Vagina (tissue), 2 donors: ENCODE measurements around the gene DMTF1. TPM values are rescaled to one million over a fixed set of nuclear protein-coding genes. Genes with fewer than 3 reads are reported as not detected.

Experiments used
- DNase-seq, 2 donors: peaks; one replicate each; pipeline ENCODE4 v3.0.0-alpha.2; 2017; ENCODE audit errors: extremely low spot score in 2 of 2
- H3K27ac ChIP-seq: fragments of 200-600 bp; sonication (generic); one replicate; pipeline ENCODE4 v1.5.1; 2019
- H3K27me3 ChIP-seq: fragments of 200-600 bp; sonication (generic); one replicate; pipeline ENCODE4 v1.5.1; 2019
- H3K36me3 ChIP-seq, 2 donors: fragments of 200-600 bp; sonication (generic); one replicate each; pipeline ENCODE4 v1.5.1; 2017 to 2019
- H3K4me1 ChIP-seq: fragments of 200-600 bp; sonication (generic); one replicate; pipeline ENCODE4 v1.5.1; 2019
- H3K4me3 ChIP-seq, 2 donors: fragments of 200-600 bp; sonication (generic); 1 replicate in 1 of 2; 2 replicates in 1 of 2; pipeline ENCODE4 v1.5.1; 2016 to 2019
- H3K9me3 ChIP-seq: fragments of 200-600 bp; sonication (generic); one replicate; pipeline ENCODE4 v1.5.1; 2019
- POLR2A ChIP-seq, 2 donors: fragments of 450-650 bp; IDR thresholded peaks; one replicate each; pipeline ENCODE4 v1.6.1; 2017; ENCODE audit warnings: antibody characterized with exemption in 2 of 2, mild to moderate bottlenecking in 2 of 2, moderate library complexity in 2 of 2
- POLR2AphosphoS5 ChIP-seq, 2 donors: sonication (generic); formaldehyde crosslinking; IDR thresholded peaks; one replicate each; pipeline ENCODE4 v1.9.0; 2017; ENCODE audit warnings: antibody characterized with exemption in 2 of 2, mild to moderate bottlenecking in 2 of 2, low read depth in 1 of 2; ENCODE audit not compliant: insufficient read depth in 1 of 2
- intact Hi-C: fragments of 100-400 bp; cut with DNase I; formaldehyde crosslinking; loops from one replicate; pipeline ENCODE4 v1.15.1; 2023
- total RNA-seq: library from RNA; depleted of rRNA; stranded (reverse); fragments of >200 nt; gene quantifications from one replicate; pipeline ENCODE4 v1.2.3, GENCODE V29; 2016
- TF ChIP-seq, protein P1 (sequence below), 3 experiments: fragments of 450-650 bp in 2 of 3; fragments of 200-600 bp in 1 of 3; sonication (generic) in 1 of 3; IDR thresholded peaks; one replicate each; pipeline ENCODE4 v1.5.1; 2017 to 2019; ENCODE audit warnings: antibody characterized with exemption in 3 of 3, mild to moderate bottlenecking in 2 of 3, moderate library complexity in 2 of 3

The DMTF1 gene
- total RNA-seq, 1 donor from 2014 or later, result 86.9 TPM

DNA sequence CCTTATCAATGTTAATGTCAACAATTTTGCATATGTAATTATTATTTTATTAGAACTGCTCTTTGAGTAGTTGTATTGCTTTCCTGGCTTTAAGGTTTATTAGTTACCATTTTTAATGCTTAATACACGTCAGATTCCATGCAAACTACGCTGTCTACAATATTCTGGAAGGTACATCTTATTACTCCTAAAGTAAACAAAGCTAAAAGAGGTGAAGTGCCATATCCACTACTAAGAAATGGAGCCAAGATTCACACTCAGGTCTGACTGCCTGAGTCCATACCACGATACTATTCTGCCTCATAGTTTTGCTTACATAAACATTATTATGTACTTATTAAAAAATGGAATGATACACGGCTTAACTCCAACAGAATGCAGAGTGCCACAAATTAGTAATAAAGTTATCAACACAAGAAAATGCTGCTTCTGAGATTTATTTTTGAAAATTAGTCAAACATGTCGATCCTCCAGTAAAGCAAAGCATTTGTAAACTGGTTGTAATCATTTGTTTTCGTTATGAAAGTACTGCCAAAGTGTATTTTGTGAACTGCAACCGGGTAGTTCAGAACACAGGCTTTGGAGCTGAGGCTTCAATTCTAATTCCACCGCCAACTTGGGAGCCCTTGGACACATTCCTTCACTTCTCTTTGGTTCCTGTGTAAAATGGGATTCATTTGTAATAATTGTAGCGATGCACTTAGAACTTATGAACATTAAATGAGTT lies 1.1 kb upstream of the DMTF1 start:
- TF ChIP-seq, protein P1, sequence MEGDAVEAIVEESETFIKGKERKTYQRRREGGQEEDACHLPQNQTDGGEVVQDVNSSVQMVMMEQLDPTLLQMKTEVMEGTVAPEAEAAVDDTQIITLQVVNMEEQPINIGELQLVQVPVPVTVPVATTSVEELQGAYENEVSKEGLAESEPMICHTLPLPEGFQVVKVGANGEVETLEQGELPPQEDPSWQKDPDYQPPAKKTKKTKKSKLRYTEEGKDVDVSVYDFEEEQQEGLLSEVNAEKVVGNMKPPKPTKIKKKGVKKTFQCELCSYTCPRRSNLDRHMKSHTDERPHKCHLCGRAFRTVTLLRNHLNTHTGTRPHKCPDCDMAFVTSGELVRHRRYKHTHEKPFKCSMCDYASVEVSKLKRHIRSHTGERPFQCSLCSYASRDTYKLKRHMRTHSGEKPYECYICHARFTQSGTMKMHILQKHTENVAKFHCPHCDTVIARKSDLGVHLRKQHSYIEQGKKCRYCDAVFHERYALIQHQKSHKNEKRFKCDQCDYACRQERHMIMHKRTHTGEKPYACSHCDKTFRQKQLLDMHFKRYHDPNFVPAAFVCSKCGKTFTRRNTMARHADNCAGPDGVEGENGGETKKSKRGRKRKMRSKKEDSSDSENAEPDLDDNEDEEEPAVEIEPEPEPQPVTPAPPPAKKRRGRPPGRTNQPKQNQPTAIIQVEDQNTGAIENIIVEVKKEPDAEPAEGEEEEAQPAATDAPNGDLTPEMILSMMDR (IDR thresholded peaks at IDR 0.05), result no peak
- no peak for TF ChIP-seq POLR2A (IDR thresholded peaks at IDR 0.05)
- TF ChIP-seq POLR2AphosphoS5 (IDR thresholded peaks at IDR 0.05; ENCODE audit: insufficient read depth in 1 of 2, low read depth in 1 of 2), result no peak
- no peaks in the 10 kb centered on the region for H3K9me3 ChIP-seq

DNA sequence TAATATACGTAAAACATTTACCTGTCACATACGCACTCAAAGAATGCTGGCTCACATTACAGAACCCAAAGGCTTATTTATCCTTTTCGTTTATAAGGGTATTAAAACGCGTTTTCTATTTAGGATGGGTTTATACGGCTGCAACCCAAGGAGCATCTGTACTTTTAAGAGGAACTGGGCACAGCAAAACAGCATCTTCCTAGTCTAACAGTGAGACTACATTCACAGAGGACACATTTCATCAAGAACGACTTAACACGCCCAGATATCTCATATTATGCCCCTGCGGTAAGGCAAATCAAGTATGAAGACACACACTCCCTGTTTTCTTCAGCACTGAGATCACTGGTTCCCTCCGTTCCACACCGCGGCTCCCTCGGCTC lies 533 bp upstream of the DMTF1 start:
- no peaks in the 10 kb centered on the region for H3K27me3 ChIP-seq
- intact Hi-C loops, result loop anchor here (10.0 kb wide), 1 partner anchor 73 kb away; no protein-coding TSS in a partner anchor
- TF ChIP-seq, protein P1 (IDR thresholded peaks at IDR 0.05), result no peak
- no peak for TF ChIP-seq POLR2AphosphoS5 (IDR thresholded peaks at IDR 0.05; ENCODE audit: insufficient read depth in 1 of 2, low read depth in 1 of 2)
- TF ChIP-seq POLR2A (IDR thresholded peaks at IDR 0.05), result no peak
- DNase-seq, result no peak
- H3K27ac ChIP-seq, result peak overlapping the region; percentile 97
- H3K36me3 ChIP-seq, result no peaks in the 10 kb centered on the region
- H3K9me3 ChIP-seq, result no peaks in the 10 kb centered on the region
- H3K4me3 ChIP-seq, result peak overlapping the region; percentile 78 to 90
- peaks cover 34% of the 10 kb centered on the region for H3K4me1 ChIP-seq

More for the DNA sequence above, 1.1 kb upstream of the DMTF1 start:
- no peaks in the 10 kb centered on the region for H3K36me3 ChIP-seq
- H3K4me3 ChIP-seq, result peak overlapping the region; percentile 78 to 90
- intact Hi-C loops, result loop anchor here (10.0 kb wide), 1 partner anchor 74 kb away; no protein-coding TSS in a partner anchor
- H3K4me1 ChIP-seq, result peaks cover 28% of the 10 kb centered on the region
- DNase-seq, result no peak
- peak overlapping the region; percentile 97 for H3K27ac ChIP-seq
- H3K27me3 ChIP-seq, result no peaks in the 10 kb centered on the region

DNA sequence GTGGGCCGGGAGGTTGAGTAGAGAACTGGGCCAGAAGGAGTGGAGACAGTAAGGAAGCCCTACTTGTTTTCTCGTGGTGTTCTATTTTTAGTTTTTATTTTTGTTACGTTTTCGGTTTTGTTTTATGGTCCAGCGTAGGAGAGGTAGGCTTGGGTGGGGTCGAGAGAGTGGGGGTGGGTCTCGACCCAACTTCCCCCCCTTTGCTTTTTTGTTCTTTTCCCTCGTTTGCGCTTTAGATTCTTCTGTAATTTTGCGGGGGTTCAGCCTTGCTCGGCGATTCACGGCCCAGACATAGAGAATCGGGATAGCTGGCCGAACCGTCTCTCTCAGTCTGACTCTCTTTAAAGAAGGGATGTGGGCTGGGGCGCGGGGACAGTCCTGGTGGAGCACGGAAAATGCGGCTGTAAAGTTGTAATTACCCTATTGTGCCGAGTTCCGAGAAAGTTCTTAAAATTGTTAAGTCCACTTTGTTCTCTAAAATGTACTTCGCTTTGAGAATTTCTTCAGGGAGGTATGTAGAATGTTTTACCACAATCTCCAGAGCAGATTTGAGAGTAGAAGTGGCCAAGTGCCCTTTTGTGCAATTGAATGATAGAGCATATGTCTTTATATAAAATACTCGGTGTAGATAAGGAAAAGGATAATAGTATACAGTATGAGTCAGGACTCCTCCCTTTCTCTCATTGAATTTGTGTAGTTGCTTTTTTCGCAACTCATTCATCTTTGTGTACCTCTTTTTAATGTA lies 816 bp downstream of the DMTF1 start:
- DNase-seq, result no peak
- no peak for TF ChIP-seq POLR2A (IDR thresholded peaks at IDR 0.05)
- TF ChIP-seq POLR2AphosphoS5 (IDR thresholded peaks at IDR 0.05; ENCODE audit: insufficient read depth in 1 of 2, low read depth in 1 of 2), result peak in 1 of 2 donors; percentile 15
- peaks cover 42% of the 10 kb centered on the region for H3K4me1 ChIP-seq
- no peaks in the 10 kb centered on the region for H3K9me3 ChIP-seq
- intact Hi-C loops, result loop anchor here (10.0 kb wide), 1 partner anchor 72 kb away; no protein-coding TSS in a partner anchor
- no peaks in the 10 kb centered on the region for H3K36me3 ChIP-seq
- peak overlapping the region; percentile 97 for H3K27ac ChIP-seq
- peak overlapping the region; percentile 78 to 90 for H3K4me3 ChIP-seq
- H3K27me3 ChIP-seq, result no peaks in the 10 kb centered on the region

DNA sequence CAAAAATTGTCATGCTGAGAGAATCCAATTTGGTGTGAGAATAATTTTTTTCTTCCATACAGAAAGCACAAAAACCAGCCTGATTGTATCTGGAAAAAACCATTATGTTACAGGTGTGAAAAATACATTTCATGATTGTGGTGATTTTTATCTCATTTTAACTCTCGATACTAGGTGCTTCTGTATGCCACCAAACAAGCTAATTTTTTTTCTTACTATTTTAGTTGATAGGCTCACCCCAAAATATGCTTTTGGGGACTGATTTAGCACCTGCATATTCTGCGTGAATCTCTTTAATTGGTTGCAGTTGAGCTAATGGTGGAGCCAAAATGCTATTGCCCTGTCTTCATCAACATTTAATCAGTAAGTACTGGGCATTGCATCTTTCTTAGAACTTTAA lies 1.9 kb downstream of the DMTF1 start:
- no peak overlapping the region for H3K27ac ChIP-seq
- DNase-seq, result no peak
- H3K36me3 ChIP-seq, result no peaks in the 10 kb centered on the region
- intact Hi-C loops, result loop anchor here (10.0 kb wide), 1 partner anchor 71 kb away; no protein-coding TSS in a partner anchor
- no peaks in the 10 kb centered on the region for H3K9me3 ChIP-seq
- H3K4me1 ChIP-seq, result peaks cover 42% of the 10 kb centered on the region
- TF ChIP-seq POLR2AphosphoS5 (IDR thresholded peaks at IDR 0.05; ENCODE audit: insufficient read depth in 1 of 2, low read depth in 1 of 2), result no peak
- TF ChIP-seq, protein P1 (IDR thresholded peaks at IDR 0.05), result no peak
- TF ChIP-seq POLR2A (IDR thresholded peaks at IDR 0.05), result no peak
- H3K4me3 ChIP-seq, result peak overlapping the region; percentile 78 to 90
- H3K27me3 ChIP-seq, result no peaks in the 10 kb centered on the region

DNA sequence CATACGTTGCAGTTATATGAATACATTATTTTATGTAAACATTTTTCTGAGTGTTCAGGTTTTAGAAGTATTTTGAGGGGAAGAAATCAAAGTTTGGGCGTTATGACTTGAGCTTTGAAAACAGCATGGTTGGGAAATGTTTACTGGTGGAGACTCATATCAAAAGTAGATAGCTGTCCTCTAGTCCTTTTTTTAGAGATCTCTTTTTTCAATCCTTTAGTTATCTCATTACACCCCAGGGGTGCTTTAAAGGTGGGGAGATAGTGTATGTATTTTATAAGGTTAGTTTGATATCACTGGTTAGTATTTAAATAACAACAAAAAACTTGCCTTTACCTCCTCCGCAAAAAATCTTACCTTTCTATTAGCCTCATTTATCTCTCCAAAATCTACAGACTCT lies 2.3 kb downstream of the DMTF1 start:
- intact Hi-C loops, result loop anchor here (10.0 kb wide), 1 partner anchor 70 kb away; no protein-coding TSS in a partner anchor
- no peak for DNase-seq
- TF ChIP-seq POLR2A (IDR thresholded peaks at IDR 0.05) (no peak), POLR2AphosphoS5 (IDR thresholded peaks at IDR 0.05; ENCODE audit: insufficient read depth in 1 of 2, low read depth in 1 of 2) (no peak)
- TF ChIP-seq, protein P1 (IDR thresholded peaks at IDR 0.05), result no peak
- no peak overlapping the region for H3K27ac ChIP-seq
- no peaks in the 10 kb centered on the region for H3K36me3 ChIP-seq
- no peaks in the 10 kb centered on the region for H3K9me3 ChIP-seq
- peaks cover 42% of the 10 kb centered on the region for H3K4me1 ChIP-seq
- H3K27me3 ChIP-seq, result no peaks in the 10 kb centered on the region
- H3K4me3 ChIP-seq, result peak overlapping the region; percentile 78 to 90
